ENCODE data around the gene NEURL1. TPM values are rescaled to one million over a fixed set of nuclear protein-coding genes. Genes with fewer than 3 reads are reported as not detected.
"Not testable (repeated sequence)": the region's sequence is repeated elsewhere in the genome, so short reads cannot be mapped to it uniquely, and the experiment has no call there.

The NEURL1 gene
- polyA plus RNA-seq, 3 donors: 3.0 to 17.2 (median 3.3) TPM

- no peaks in the 10 kb centered on the region for H4K20me1 ChIP-seq (ENCODE audit: insufficient read depth, low read length)
- intact Hi-C loops (cut with micrococcal nuclease): no loop called here
- no peak overlapping the region for H3K4me3 ChIP-seq (replicated peaks in 1 of 3; ENCODE audit: low read depth in 2 of 3, low read length in 3 of 3)
- H3K9me3 ChIP-seq (replicated peaks in 1 of 2; ENCODE audit: control insufficient read depth in 1 of 2, insufficient read depth in 1 of 2, low read length in 2 of 2): peaks cover 0 to 3% of the 10 kb centered on the region in 2 donors
- Mint-ChIP-seq H3K9me3 (peaks cover 0 to 25% (median 15%) of the 10 kb centered on the region in 7 donors), H3K27ac (no peak overlapping the region), H3K36me3 (no peaks in the 10 kb centered on the region), H3K4me3 (no peak overlapping the region), H3K27me3 (ENCODE audit: low read depth in 3 of 3) (peaks cover 6 to 11% (median 9%) of the 10 kb centered on the region in 3 donors), H3K4me1 (no peaks in the 10 kb centered on the region)
- no peak overlapping the region for H3K4me2 ChIP-seq (replicated peaks; ENCODE audit: extremely low read depth, low read length, poor library complexity, severe bottlenecking)
- no peaks in the 10 kb centered on the region for H3K79me2 ChIP-seq (ENCODE audit: insufficient read depth, low read length)
- H3K9ac ChIP-seq (ENCODE audit: insufficient read depth, low read length, poor library complexity, severe bottlenecking): no peak overlapping the region
- WGBS (ENCODE audit: insufficient coverage): no CpG with 5 or more reads among the region's 4 CpGs
- H3K4me1 ChIP-seq (ENCODE audit: control insufficient read depth in 1 of 2, insufficient read depth in 2 of 2, low read length in 2 of 2): no peaks in the 10 kb centered on the region
- no peak overlapping the region for H2AFZ ChIP-seq (ENCODE audit: insufficient read depth, low read depth, low read length, poor library complexity, severe bottlenecking)
- H3K27ac ChIP-seq (ENCODE audit: low read depth in 1 of 2, low read length in 2 of 2): no peak overlapping the region
- no peak for TF ChIP-seq CTCF (IDR thresholded peaks at IDR 0.05)
- H3K27me3 ChIP-seq (ENCODE audit: control insufficient read depth in 2 of 2, insufficient read depth in 2 of 2, low read length in 2 of 2): peaks cover 0 to 3% of the 10 kb centered on the region in 2 donors
- H3K36me3 ChIP-seq (replicated peaks in 1 of 2; ENCODE audit: control insufficient read depth in 1 of 2, insufficient read depth in 2 of 2, low read length in 2 of 2): no peaks in the 10 kb centered on the region
- no peak for DNase-seq
Observed at GRCh38 chr10:103523683-103524082, 30.2 kb downstream of the NEURL1 start.

GRCh38 chr10:103525901-103526300, 32.4 kb downstream of the NEURL1 start:
- H3K27ac Mint-ChIP-seq: no peak overlapping the region
- Histone ChIP-seq H3K9me3 (replicated peaks in 1 of 2; ENCODE audit: control insufficient read depth in 1 of 2, insufficient read depth in 1 of 2, low read length in 2 of 2) (peaks cover 0 to 7% of the 10 kb centered on the region in 2 donors), H3K79me2 (ENCODE audit: insufficient read depth, low read length) (no peaks in the 10 kb centered on the region), H3K4me2 (replicated peaks; ENCODE audit: extremely low read depth, low read length, poor library complexity, severe bottlenecking) (no peak overlapping the region), H3K27me3 (ENCODE audit: control insufficient read depth in 2 of 2, insufficient read depth in 2 of 2, low read length in 2 of 2) (peaks cover 2 to 3% of the 10 kb centered on the region in 2 donors), H3K36me3 (replicated peaks in 1 of 2; ENCODE audit: control insufficient read depth in 1 of 2, insufficient read depth in 2 of 2, low read length in 2 of 2) (no peaks in the 10 kb centered on the region), H3K4me3 (replicated peaks in 1 of 3; ENCODE audit: low read depth in 2 of 3, low read length in 3 of 3) (no peak overlapping the region), H3K27ac (ENCODE audit: low read depth in 1 of 2, low read length in 2 of 2) (no peak overlapping the region), H4K20me1 (ENCODE audit: insufficient read depth, low read length) (no peaks in the 10 kb centered on the region), H2AFZ (ENCODE audit: insufficient read depth, low read depth, low read length, poor library complexity, severe bottlenecking) (no peak overlapping the region), H3K4me1 (ENCODE audit: control insufficient read depth in 1 of 2, insufficient read depth in 2 of 2, low read length in 2 of 2) (no peaks in the 10 kb centered on the region), H3K9ac (ENCODE audit: insufficient read depth, low read length, poor library complexity, severe bottlenecking) (no peak overlapping the region)
- H3K36me3 Mint-ChIP-seq: no peaks in the 10 kb centered on the region
- H3K4me3 Mint-ChIP-seq: no peak overlapping the region
- peaks cover 3 to 26% (median 23%) of the 10 kb centered on the region in 7 donors for H3K9me3 Mint-ChIP-seq
- DNase-seq: no peak
- H3K27me3 Mint-ChIP-seq (ENCODE audit: low read depth in 3 of 3): peaks cover 6 to 19% (median 12%) of the 10 kb centered on the region in 3 donors
- no peaks in the 10 kb centered on the region for H3K4me1 Mint-ChIP-seq
- intact Hi-C loops (cut with micrococcal nuclease): no loop called here
- no peak for TF ChIP-seq CTCF (IDR thresholded peaks at IDR 0.05)

- H3K27ac Mint-ChIP-seq: peak overlapping the region in 1 of 7 donors; percentile 52
Observed at GRCh38 chr10:103527476-103527875, 34.0 kb downstream of the NEURL1 start.

More at GRCh38 chr10:103527476-103527875, 34.0 kb downstream of the NEURL1 start:
- H2AFZ ChIP-seq (ENCODE audit: insufficient read depth, low read depth, low read length, poor library complexity, severe bottlenecking); H3K4me2 ChIP-seq (replicated peaks; ENCODE audit: extremely low read depth, low read length, poor library complexity, severe bottlenecking); H3K36me3 ChIP-seq (replicated peaks in 1 of 2; ENCODE audit: control insufficient read depth in 1 of 2, insufficient read depth in 2 of 2, low read length in 2 of 2); H3K4me3 ChIP-seq (replicated peaks in 1 of 3; ENCODE audit: low read depth in 2 of 3, low read length in 3 of 3); H3K4me3 Mint-ChIP-seq; H3K27me3 ChIP-seq (ENCODE audit: control insufficient read depth in 2 of 2, insufficient read depth in 2 of 2, low read length in 2 of 2); H3K27ac ChIP-seq (ENCODE audit: low read depth in 1 of 2, low read length in 2 of 2); intact Hi-C loops (cut with micrococcal nuclease); H3K9me3 ChIP-seq (replicated peaks in 1 of 2; ENCODE audit: control insufficient read depth in 1 of 2, insufficient read depth in 1 of 2, low read length in 2 of 2); H4K20me1 ChIP-seq (ENCODE audit: insufficient read depth, low read length); H3K79me2 ChIP-seq (ENCODE audit: insufficient read depth, low read length); H3K36me3 Mint-ChIP-seq; H3K9ac ChIP-seq (ENCODE audit: insufficient read depth, low read length, poor library complexity, severe bottlenecking); H3K4me1 ChIP-seq (ENCODE audit: control insufficient read depth in 1 of 2, insufficient read depth in 2 of 2, low read length in 2 of 2); H3K4me1 Mint-ChIP-seq; DNase-seq: not testable (repeated sequence)
- no CpG with 5 or more reads among the region's 2 CpGs for WGBS (ENCODE audit: insufficient coverage)
- Mint-ChIP-seq H3K27me3 (ENCODE audit: low read depth in 3 of 3) (peaks cover 4 to 24% (median 13%) of the 10 kb centered on the region in 3 donors), H3K9me3 (peaks cover 3 to 25% (median 23%) of the 10 kb centered on the region in 7 donors)
